WTC11 (cell line): Measurements from ENCODE around the gene CDC25A. TPM values are rescaled to one million over a fixed set of nuclear protein-coding genes. Genes with fewer than 3 reads are reported as not detected.

Source experiments
- ATAC-seq: fragments of 200-7000 bp; cut with Tn5 transposase; 2 replicates; pipeline ENCODE4 v1.10.0; 2021; ENCODE audit warnings: mild to moderate bottlenecking, moderate library complexity
- CTCF ChIA-PET: fragments of 300-600 bp; sonication (Branson Sonifier 250); formaldehyde crosslinking; loops from one replicate; lab custom pipeline; 2021; ENCODE audit warnings: antibody characterized with exemption; lab: Charles Lee
- POLR2A ChIA-PET: fragments of 350-600 bp; sonication (Branson Sonifier 250); formaldehyde crosslinking; loops from one replicate; lab custom pipeline; 2021; ENCODE audit warnings: antibody characterized with exemption; lab: Charles Lee
- DNase-seq: peaks from one replicate; pipeline ENCODE4 v3.0.0; 2021; ENCODE audit warnings: low spot score
- H3K27ac Mint-ChIP-seq: 2 replicates; pipeline ENCODE4 v1.8.0; 2021; ENCODE audit warnings: mixed read lengths
- H3K27me3 Mint-ChIP-seq: 2 replicates; pipeline ENCODE4 v1.8.0; 2021; ENCODE audit warnings: low read depth, mild to moderate bottlenecking, moderate library complexity, mixed read lengths
- H3K36me3 Mint-ChIP-seq: 2 replicates; pipeline ENCODE4 v1.8.0; 2021; ENCODE audit warnings: mixed read lengths
- H3K4me1 Mint-ChIP-seq: 2 replicates; pipeline ENCODE4 v1.8.0; 2022; ENCODE audit warnings: mixed read lengths
- H3K4me3 Mint-ChIP-seq: 2 replicates; pipeline ENCODE4 v1.8.0; 2021; ENCODE audit warnings: mild to moderate bottlenecking, moderate library complexity, mixed read lengths
- H3K9me3 Mint-ChIP-seq: 2 replicates; pipeline ENCODE4 v1.8.0; 2021; ENCODE audit warnings: mixed read lengths
- CBFB ChIP-seq: sonication (generic); formaldehyde crosslinking; IDR thresholded peaks from 2 replicates; pipeline ENCODE4 v1.8.1; 2022; ENCODE audit warnings: mild to moderate bottlenecking, low read depth, missing genetic modification reagents
- E2F5 ChIP-seq: sonication (generic); formaldehyde crosslinking; IDR thresholded peaks from 2 replicates; pipeline ENCODE4 v1.8.1; 2022; ENCODE audit warnings: mild to moderate bottlenecking, moderate library complexity, missing genetic modification reagents
- EMX1 ChIP-seq: fragments of 250-450 bp; sonication (Bioruptor Pico); IDR thresholded peaks from 2 replicates; pipeline ENCODE4 v1.8.0; 2021; ENCODE audit warnings: mild to moderate bottlenecking
- FOXJ3 ChIP-seq: sonication (generic); formaldehyde crosslinking; IDR thresholded peaks from 2 replicates; pipeline ENCODE4 v1.9.0; 2021; ENCODE audit warnings: missing genetic modification reagents, mild to moderate bottlenecking, borderline replicate concordance
- FOXK1 ChIP-seq: sonication (generic); formaldehyde crosslinking; IDR thresholded peaks from 2 replicates; pipeline ENCODE4 v1.8.0; 2022; ENCODE audit warnings: mild to moderate bottlenecking, moderate library complexity, missing genetic modification reagents
- GABPB1 ChIP-seq: sonication (generic); formaldehyde crosslinking; IDR thresholded peaks from 2 replicates; pipeline ENCODE4 v1.8.1; 2023; ENCODE audit warnings: mild to moderate bottlenecking, missing genetic modification reagents
- GRHL2 ChIP-seq: fragments of 250-450 bp; sonication (Bioruptor Pico); IDR thresholded peaks from 2 replicates; pipeline ENCODE4 v1.8.0; 2022; ENCODE audit warnings: mild to moderate bottlenecking, moderate library complexity; ENCODE audit not compliant: insufficient replicate concordance, severe bottlenecking
- GTF2I ChIP-seq: fragments of 250-450 bp; sonication (Bioruptor Pico); conservative IDR thresholded peaks from 2 replicates; pipeline ENCODE4 v1.4.0; 2021; ENCODE audit warnings: mild to moderate bottlenecking
- JAZF1 ChIP-seq: fragments of 250-450 bp; sonication (Bioruptor Pico); IDR thresholded peaks from 2 replicates; pipeline ENCODE4 v1.9.0; 2021; ENCODE audit warnings: moderate library complexity, mild to moderate bottlenecking, inconsistent platforms
- MLX ChIP-seq: sonication (generic); formaldehyde crosslinking; IDR thresholded peaks from 2 replicates; pipeline ENCODE4 v1.8.1; 2023; ENCODE audit warnings: mild to moderate bottlenecking, missing genetic modification reagents, moderate library complexity
- NFATC4 ChIP-seq: fragments of 250-450 bp; sonication (Bioruptor Pico); IDR thresholded peaks from 2 replicates; pipeline ENCODE4 v1.9.0; 2021; ENCODE audit warnings: mild to moderate bottlenecking
- SMAD4 ChIP-seq: sonication (generic); formaldehyde crosslinking; IDR thresholded peaks from 2 replicates; pipeline ENCODE4 v1.8.0; 2022; ENCODE audit warnings: mild to moderate bottlenecking, missing genetic modification reagents
- TEAD4 ChIP-seq: sonication (generic); formaldehyde crosslinking; IDR thresholded peaks from 2 replicates; pipeline ENCODE4 v1.8.0; 2022; ENCODE audit warnings: mild to moderate bottlenecking, missing genetic modification reagents
- ZNF121 ChIP-seq: sonication (generic); formaldehyde crosslinking; IDR thresholded peaks from 2 replicates; pipeline ENCODE4 v1.8.0; 2023; ENCODE audit warnings: missing genetic modification reagents
- ZNF138 ChIP-seq: sonication (generic); formaldehyde crosslinking; conservative IDR thresholded peaks from 2 replicates; pipeline ENCODE4 v1.8.1; 2022; ENCODE audit warnings: mild to moderate bottlenecking, moderate library complexity, missing genetic modification reagents
- ZNF263 ChIP-seq: sonication (generic); formaldehyde crosslinking; IDR thresholded peaks from 2 replicates; pipeline ENCODE4 v1.8.1; 2022; ENCODE audit warnings: low read depth, mild to moderate bottlenecking, moderate library complexity, missing genetic modification reagents
- ZNF396 ChIP-seq: fragments of 250-450 bp; sonication (Bioruptor Pico); IDR thresholded peaks from 2 replicates; pipeline ENCODE4 v1.8.0; 2021; ENCODE audit warnings: mild to moderate bottlenecking, moderate library complexity, borderline replicate concordance
- ZNF416 ChIP-seq: fragments of 250-450 bp; sonication (Bioruptor Pico); IDR thresholded peaks from 2 replicates; pipeline ENCODE4 v1.9.0; 2021; ENCODE audit warnings: mild to moderate bottlenecking, inconsistent platforms
- ZNF671 ChIP-seq: fragments of 250-450 bp; sonication (Bioruptor Pico); IDR thresholded peaks from 2 replicates; pipeline ENCODE4 v1.8.0; 2021; ENCODE audit warnings: mild to moderate bottlenecking
- total RNA-seq: library from RNA; stranded (reverse); gene quantifications from 3 replicates; pipeline ENCODE4 v1.2.3, GENCODE V29; 2021
- TF ChIP-seq, protein P1 (sequence below): sonication (generic); formaldehyde crosslinking; IDR thresholded peaks from 2 replicates; pipeline ENCODE4 v1.8.0; 2022; ENCODE audit warnings: mild to moderate bottlenecking, missing genetic modification reagents
- TF ChIP-seq, protein P2 (sequence below): fragments of 250-450 bp; sonication (Bioruptor Pico); IDR thresholded peaks from 2 replicates; pipeline ENCODE4 v2.1.2; 2022; ENCODE audit warnings: mild to moderate bottlenecking, moderate library complexity
- TF ChIP-seq, protein P3 (sequence below): sonication (generic); formaldehyde crosslinking; IDR thresholded peaks from 2 replicates; pipeline ENCODE4 v1.8.1; 2023; ENCODE audit warnings: mild to moderate bottlenecking, missing genetic modification reagents, moderate library complexity
- TF ChIP-seq, protein P4 (sequence below): fragments of 200-600 bp; IDR thresholded peaks from 2 replicates; pipeline ENCODE4 v1.8.0; 2022; ENCODE audit warnings: antibody characterized with exemption
- TF ChIP-seq, protein P5 (sequence below): sonication (generic); formaldehyde crosslinking; conservative IDR thresholded peaks from 2 replicates; pipeline ENCODE4 v1.8.1; 2023; ENCODE audit warnings: mild to moderate bottlenecking, low read depth, missing genetic modification reagents, moderate library complexity
- TF ChIP-seq, protein P6 (sequence below): sonication (generic); formaldehyde crosslinking; IDR thresholded peaks from 2 replicates; pipeline ENCODE4 v1.8.0; 2022; ENCODE audit warnings: mild to moderate bottlenecking, missing genetic modification reagents

Gene CDC25A
- total RNA-seq, 1 experiment from 2014 or later, result 57.6 TPM

- no peak for TF ChIP-seq MLX (CRISPR knock-in tag)
- TF ChIP-seq FOXJ3 (CRISPR knock-in tag), result no peak
- no peak for TF ChIP-seq SMAD4 (CRISPR knock-in tag)
- TF ChIP-seq, protein P1, sequence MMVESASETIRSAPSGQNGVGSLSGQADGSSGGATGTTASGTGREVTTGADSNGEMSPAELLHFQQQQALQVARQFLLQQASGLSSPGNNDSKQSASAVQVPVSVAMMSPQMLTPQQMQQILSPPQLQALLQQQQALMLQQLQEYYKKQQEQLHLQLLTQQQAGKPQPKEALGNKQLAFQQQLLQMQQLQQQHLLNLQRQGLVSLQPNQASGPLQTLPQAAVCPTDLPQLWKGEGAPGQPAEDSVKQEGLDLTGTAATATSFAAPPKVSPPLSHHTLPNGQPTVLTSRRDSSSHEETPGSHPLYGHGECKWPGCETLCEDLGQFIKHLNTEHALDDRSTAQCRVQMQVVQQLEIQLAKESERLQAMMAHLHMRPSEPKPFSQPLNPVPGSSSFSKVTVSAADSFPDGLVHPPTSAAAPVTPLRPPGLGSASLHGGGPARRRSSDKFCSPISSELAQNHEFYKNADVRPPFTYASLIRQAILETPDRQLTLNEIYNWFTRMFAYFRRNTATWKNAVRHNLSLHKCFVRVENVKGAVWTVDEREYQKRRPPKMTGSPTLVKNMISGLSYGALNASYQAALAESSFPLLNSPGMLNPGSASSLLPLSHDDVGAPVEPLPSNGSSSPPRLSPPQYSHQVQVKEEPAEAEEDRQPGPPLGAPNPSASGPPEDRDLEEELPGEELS, result no peak
- TF ChIP-seq TEAD4 (CRISPR knock-in tag), result no peak
- no peak for TF ChIP-seq EMX1
- no peak for TF ChIP-seq JAZF1
- TF ChIP-seq, protein P2, sequence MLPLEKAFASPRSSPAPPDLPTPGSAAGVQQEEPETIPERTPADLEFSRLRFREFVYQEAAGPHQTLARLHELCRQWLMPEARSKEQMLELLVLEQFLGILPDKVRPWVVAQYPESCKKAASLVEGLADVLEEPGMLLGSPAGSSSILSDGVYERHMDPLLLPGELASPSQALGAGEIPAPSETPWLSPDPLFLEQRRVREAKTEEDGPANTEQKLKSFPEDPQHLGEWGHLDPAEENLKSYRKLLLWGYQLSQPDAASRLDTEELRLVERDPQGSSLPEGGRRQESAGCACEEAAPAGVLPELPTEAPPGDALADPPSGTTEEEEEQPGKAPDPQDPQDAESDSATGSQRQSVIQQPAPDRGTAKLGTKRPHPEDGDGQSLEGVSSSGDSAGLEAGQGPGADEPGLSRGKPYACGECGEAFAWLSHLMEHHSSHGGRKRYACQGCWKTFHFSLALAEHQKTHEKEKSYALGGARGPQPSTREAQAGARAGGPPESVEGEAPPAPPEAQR, result no peak
- peak; percentile 44; the same call in 1 of the 2 replicates for TF ChIP-seq FOXK1 (CRISPR knock-in tag)
- TF ChIP-seq ZNF416, result no peak
- TF ChIP-seq GABPB1 (CRISPR knock-in tag), result no peak; the same call in 1 of the 2 replicates
- TF ChIP-seq ZNF671, result no peak
- TF ChIP-seq NFATC4 (CRISPR knock-in tag), result no peak
- TF ChIP-seq, protein P3, sequence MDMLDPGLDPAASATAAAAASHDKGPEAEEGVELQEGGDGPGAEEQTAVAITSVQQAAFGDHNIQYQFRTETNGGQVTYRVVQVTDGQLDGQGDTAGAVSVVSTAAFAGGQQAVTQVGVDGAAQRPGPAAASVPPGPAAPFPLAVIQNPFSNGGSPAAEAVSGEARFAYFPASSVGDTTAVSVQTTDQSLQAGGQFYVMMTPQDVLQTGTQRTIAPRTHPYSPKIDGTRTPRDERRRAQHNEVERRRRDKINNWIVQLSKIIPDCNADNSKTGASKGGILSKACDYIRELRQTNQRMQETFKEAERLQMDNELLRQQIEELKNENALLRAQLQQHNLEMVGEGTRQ (CRISPR knock-in tag), result no peak
- no peak for TF ChIP-seq CBFB (CRISPR knock-in tag)
- TF ChIP-seq ZNF121 (CRISPR knock-in tag), result no peak
- TF ChIP-seq, protein P4, sequence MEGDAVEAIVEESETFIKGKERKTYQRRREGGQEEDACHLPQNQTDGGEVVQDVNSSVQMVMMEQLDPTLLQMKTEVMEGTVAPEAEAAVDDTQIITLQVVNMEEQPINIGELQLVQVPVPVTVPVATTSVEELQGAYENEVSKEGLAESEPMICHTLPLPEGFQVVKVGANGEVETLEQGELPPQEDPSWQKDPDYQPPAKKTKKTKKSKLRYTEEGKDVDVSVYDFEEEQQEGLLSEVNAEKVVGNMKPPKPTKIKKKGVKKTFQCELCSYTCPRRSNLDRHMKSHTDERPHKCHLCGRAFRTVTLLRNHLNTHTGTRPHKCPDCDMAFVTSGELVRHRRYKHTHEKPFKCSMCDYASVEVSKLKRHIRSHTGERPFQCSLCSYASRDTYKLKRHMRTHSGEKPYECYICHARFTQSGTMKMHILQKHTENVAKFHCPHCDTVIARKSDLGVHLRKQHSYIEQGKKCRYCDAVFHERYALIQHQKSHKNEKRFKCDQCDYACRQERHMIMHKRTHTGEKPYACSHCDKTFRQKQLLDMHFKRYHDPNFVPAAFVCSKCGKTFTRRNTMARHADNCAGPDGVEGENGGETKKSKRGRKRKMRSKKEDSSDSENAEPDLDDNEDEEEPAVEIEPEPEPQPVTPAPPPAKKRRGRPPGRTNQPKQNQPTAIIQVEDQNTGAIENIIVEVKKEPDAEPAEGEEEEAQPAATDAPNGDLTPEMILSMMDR, result no peak
Observed at GRCh38 chr3:48188266-48189201, at the start of gene CDC25A (continued).

GRCh38 chr3:48236531-48236930 is 48.3 kb upstream of the CDC25A start:
- Mint-ChIP-seq H3K36me3 (peaks cover 14% of the 10 kb centered on the region), H3K27ac (no peak overlapping the region), H3K27me3 (peaks cover 4% of the 10 kb centered on the region; the same call in 1 of the 2 replicates), H3K4me3 (no peak overlapping the region), H3K9me3 (peaks cover 18% of the 10 kb centered on the region), H3K4me1 (peaks cover 30% of the 10 kb centered on the region)
- ChIA-PET CTCF (interaction anchor here (1.1 to 1.8 kb wide), 2 partner anchors 42 to 200 kb away, joined by 5 to 6 read pairs; no protein-coding TSS in a partner anchor), POLR2A (no interaction called here)
- ATAC-seq (no peak), DNase-seq (no peak)
- TF ChIP-seq GTF2I (CRISPR knock-in tag) (no peak), ZNF138 (CRISPR knock-in tag) (no peak), E2F5 (no peak), ZNF263 (CRISPR knock-in tag) (no peak), ZNF396 (no peak), GRHL2 (CRISPR knock-in tag) (no peak)
- TF ChIP-seq, protein P5, sequence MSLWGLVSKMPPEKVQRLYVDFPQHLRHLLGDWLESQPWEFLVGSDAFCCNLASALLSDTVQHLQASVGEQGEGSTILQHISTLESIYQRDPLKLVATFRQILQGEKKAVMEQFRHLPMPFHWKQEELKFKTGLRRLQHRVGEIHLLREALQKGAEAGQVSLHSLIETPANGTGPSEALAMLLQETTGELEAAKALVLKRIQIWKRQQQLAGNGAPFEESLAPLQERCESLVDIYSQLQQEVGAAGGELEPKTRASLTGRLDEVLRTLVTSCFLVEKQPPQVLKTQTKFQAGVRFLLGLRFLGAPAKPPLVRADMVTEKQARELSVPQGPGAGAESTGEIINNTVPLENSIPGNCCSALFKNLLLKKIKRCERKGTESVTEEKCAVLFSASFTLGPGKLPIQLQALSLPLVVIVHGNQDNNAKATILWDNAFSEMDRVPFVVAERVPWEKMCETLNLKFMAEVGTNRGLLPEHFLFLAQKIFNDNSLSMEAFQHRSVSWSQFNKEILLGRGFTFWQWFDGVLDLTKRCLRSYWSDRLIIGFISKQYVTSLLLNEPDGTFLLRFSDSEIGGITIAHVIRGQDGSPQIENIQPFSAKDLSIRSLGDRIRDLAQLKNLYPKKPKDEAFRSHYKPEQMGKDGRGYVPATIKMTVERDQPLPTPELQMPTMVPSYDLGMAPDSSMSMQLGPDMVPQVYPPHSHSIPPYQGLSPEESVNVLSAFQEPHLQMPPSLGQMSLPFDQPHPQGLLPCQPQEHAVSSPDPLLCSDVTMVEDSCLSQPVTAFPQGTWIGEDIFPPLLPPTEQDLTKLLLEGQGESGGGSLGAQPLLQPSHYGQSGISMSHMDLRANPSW (CRISPR knock-in tag), result no peak
- TF ChIP-seq, protein P6, sequence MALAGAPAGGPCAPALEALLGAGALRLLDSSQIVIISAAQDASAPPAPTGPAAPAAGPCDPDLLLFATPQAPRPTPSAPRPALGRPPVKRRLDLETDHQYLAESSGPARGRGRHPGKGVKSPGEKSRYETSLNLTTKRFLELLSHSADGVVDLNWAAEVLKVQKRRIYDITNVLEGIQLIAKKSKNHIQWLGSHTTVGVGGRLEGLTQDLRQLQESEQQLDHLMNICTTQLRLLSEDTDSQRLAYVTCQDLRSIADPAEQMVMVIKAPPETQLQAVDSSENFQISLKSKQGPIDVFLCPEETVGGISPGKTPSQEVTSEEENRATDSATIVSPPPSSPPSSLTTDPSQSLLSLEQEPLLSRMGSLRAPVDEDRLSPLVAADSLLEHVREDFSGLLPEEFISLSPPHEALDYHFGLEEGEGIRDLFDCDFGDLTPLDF (CRISPR knock-in tag), result no peak
